Neural cell (in vitro differentiated cells): ENCODE data around the gene MTX1.

Source experiments
- EP300 ChIP-seq: fragments of 450-650 bp; conservative IDR thresholded peaks from 2 replicates; pipeline ENCODE4 v1.6.1; 2014; ENCODE audit warnings: antibody characterized with exemption, mild to moderate bottlenecking, moderate library complexity; ENCODE audit not compliant: poor library complexity, severe bottlenecking
- EZH2 ChIP-seq: fragments of 200-600, 300-800 bp; shearing (Covaris generic), sonication (generic); IDR thresholded peaks from 2 replicates; pipeline ENCODE4 v1.6.1; 2014; ENCODE audit warnings: antibody characterized with exemption, low read length, borderline replicate concordance, mild to moderate bottlenecking; ENCODE audit not compliant: insufficient read depth, poor library complexity, severe bottlenecking
- MXI1 ChIP-seq: fragments of 450-650 bp; conservative IDR thresholded peaks from 2 replicates; pipeline ENCODE4 v1.6.1; 2014; ENCODE audit warnings: antibody characterized with exemption, mild to moderate bottlenecking; ENCODE audit not compliant: poor library complexity, severe bottlenecking
- POLR2AphosphoS5 ChIP-seq: IDR thresholded peaks from 2 replicates; pipeline ENCODE4 v1.6.1; 2012
- RAD21 ChIP-seq: fragments of 450-650 bp; conservative IDR thresholded peaks from 2 replicates; pipeline ENCODE4 v1.6.1; 2014; ENCODE audit warnings: antibody characterized with exemption, mild to moderate bottlenecking, moderate library complexity
- SMC3 ChIP-seq: fragments of 450-650 bp; conservative IDR thresholded peaks from 2 replicates; pipeline ENCODE4 v1.6.1; 2014; ENCODE audit warnings: antibody characterized with exemption, mild to moderate bottlenecking, moderate library complexity; ENCODE audit not compliant: poor library complexity
- TAF1 ChIP-seq: IDR thresholded peaks from 2 replicates; pipeline ENCODE4 v1.6.1; 2012; ENCODE audit warnings: low read depth
- TF ChIP-seq, protein P1 (sequence below): fragments of 450-650 bp; IDR thresholded peaks from 2 replicates; pipeline ENCODE4 v1.5.1; 2014; ENCODE audit warnings: antibody characterized with exemption, mild to moderate bottlenecking, moderate library complexity; ENCODE audit not compliant: poor library complexity, severe bottlenecking
- TF ChIP-seq, protein P2 (sequence below): IDR thresholded peaks from 2 replicates; pipeline ENCODE4 v1.6.1; 2012; ENCODE audit warnings: borderline replicate concordance

DNA sequence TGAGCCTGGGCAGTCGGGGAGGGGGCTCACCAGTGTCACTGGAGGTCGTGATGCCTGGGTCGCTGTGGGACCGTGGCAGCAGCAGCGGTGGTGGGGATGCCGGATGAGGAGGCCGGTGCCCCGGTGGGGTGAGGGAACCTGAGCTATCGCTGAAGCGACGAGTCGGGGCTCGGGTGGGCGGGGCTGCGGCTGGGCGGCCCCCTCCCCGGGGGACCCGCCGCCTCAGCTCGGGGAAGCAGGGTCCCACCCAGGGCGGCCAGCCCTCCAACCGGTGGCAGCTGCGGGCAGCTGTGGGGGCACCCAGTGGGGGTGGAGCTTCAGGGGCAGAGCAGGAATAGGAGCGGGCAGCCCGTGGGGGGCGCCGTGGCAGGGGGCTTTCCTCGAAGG, 41.7 kb downstream of the MTX1 start:
- TF ChIP-seq, protein P1, sequence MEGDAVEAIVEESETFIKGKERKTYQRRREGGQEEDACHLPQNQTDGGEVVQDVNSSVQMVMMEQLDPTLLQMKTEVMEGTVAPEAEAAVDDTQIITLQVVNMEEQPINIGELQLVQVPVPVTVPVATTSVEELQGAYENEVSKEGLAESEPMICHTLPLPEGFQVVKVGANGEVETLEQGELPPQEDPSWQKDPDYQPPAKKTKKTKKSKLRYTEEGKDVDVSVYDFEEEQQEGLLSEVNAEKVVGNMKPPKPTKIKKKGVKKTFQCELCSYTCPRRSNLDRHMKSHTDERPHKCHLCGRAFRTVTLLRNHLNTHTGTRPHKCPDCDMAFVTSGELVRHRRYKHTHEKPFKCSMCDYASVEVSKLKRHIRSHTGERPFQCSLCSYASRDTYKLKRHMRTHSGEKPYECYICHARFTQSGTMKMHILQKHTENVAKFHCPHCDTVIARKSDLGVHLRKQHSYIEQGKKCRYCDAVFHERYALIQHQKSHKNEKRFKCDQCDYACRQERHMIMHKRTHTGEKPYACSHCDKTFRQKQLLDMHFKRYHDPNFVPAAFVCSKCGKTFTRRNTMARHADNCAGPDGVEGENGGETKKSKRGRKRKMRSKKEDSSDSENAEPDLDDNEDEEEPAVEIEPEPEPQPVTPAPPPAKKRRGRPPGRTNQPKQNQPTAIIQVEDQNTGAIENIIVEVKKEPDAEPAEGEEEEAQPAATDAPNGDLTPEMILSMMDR = no peak
- TF ChIP-seq, protein P2, sequence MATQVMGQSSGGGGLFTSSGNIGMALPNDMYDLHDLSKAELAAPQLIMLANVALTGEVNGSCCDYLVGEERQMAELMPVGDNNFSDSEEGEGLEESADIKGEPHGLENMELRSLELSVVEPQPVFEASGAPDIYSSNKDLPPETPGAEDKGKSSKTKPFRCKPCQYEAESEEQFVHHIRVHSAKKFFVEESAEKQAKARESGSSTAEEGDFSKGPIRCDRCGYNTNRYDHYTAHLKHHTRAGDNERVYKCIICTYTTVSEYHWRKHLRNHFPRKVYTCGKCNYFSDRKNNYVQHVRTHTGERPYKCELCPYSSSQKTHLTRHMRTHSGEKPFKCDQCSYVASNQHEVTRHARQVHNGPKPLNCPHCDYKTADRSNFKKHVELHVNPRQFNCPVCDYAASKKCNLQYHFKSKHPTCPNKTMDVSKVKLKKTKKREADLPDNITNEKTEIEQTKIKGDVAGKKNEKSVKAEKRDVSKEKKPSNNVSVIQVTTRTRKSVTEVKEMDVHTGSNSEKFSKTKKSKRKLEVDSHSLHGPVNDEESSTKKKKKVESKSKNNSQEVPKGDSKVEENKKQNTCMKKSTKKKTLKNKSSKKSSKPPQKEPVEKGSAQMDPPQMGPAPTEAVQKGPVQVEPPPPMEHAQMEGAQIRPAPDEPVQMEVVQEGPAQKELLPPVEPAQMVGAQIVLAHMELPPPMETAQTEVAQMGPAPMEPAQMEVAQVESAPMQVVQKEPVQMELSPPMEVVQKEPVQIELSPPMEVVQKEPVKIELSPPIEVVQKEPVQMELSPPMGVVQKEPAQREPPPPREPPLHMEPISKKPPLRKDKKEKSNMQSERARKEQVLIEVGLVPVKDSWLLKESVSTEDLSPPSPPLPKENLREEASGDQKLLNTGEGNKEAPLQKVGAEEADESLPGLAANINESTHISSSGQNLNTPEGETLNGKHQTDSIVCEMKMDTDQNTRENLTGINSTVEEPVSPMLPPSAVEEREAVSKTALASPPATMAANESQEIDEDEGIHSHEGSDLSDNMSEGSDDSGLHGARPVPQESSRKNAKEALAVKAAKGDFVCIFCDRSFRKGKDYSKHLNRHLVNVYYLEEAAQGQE = no peak
- no peak for TF ChIP-seq EZH2
- TF ChIP-seq SMC3 = no peak
- TF ChIP-seq POLR2AphosphoS5 = no peak
- TF ChIP-seq RAD21 = no peak
- no peak for TF ChIP-seq EP300
- TF ChIP-seq TAF1 = no peak
- no peak for TF ChIP-seq MXI1
